Kidney capillary endothelial cell (primary cell): ENCODE measurements around the gene FAM53C.
"Not testable (repeated sequence)": the region's sequence is repeated elsewhere in the genome, so short reads cannot be mapped to it uniquely, and the experiment has no call there.

Experiments used
- DNase-seq: peaks from one replicate; pipeline ENCODE4 v3.0.0-alpha.2; 2018; ENCODE audit warnings: low spot score

FAM53C gene

DNA sequence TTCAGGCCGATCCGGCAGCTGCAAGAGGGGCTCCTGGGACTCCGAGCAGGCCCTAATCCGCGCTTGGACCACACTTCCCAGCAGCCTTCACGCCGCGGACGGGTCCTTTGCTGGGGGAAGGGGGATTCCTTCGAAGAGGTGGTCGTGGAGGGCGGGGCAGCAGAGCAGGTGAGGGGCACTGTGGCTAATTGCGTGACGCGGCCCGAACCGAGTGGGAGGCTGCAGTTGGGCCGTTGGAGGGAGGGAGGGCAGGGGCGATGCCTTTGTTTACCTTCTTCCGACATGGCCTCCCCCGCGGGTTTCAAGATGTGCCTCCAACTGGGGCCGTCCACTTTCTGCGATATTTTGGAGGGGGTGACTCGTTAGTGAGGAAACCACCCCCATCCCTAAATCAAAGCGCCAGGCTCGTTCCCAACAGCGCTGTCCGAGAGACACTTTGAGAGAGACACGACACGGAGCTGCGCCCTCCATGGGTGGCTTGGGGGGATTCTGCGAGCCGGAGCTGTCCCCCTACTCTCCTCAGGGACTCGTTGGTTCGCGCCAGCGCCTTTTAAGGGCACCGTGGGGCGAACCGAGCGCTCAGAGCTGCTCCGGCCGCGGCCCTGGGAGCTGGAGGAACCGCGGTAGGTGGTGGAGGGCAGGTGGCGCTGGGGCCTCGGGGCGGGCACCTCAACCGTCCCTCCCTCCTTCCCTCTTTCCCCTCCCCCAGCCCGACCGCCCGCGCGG, at the start of gene FAM53C:
TSS of gene FAM53C (plus strand) at position 582 of the 726 bp plus-strand sequence. CDS start 3,070 bp downstream, outside the sequence.
- peak; percentile 83 for DNase-seq

- DNase-seq = no peak
Measured at GRCh38 chr5:138289296-138289695, 48.8 kb upstream of the FAM53C start.

GRCh38 chr5:138303372-138303771, 34.7 kb upstream of the FAM53C start:
- DNase-seq = no peak

DNA sequence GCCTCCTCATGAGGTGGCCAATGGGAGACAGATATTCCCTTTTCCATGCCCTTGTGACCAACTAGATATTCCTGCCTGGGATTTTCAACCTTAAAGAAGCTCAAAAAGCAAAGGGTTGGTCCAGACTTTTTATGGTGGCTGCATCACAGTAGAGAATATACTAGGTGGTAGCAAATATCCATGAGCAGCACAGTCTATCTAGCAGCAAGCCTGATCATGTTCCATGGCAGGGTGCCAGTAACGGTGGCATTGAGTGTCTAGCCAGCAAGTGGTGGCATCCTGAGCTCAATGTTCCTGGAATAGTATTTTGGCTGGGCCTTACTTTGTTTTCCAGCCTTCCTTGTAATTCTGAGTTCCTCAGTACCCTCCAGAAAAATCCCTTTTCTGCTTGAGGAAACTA, 32.3 kb upstream of the FAM53C start:
- no peak for DNase-seq

DNA sequence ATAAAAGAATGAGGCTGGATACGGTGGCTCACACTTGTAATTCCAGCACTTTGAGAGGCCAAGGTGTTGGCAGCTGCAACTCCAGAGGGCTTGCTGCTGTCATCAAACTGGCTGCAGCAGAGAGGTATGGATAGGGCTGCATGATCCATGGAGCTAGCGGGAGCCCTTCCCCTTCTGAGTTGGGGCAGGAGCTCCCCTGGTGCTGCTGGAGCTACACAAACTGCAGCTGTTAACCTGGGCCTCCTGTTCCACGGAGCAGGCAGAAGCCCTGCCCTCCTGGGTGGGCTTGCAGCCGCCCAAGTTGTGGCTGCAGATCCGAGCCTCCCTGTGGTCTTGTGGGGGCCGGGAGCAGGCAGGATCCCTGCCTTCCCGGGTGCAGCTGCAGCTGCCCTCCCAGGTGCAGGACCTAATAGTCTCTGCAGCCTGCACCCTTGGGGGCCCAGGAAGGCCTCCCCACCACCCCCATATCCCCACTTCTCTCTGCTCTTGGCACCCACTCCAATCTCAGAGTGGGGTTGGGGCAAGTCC, 22.3 kb upstream of the FAM53C start:
- no peak for DNase-seq

- DNase-seq = no peak
Measured at GRCh38 chr5:138316355-138316754, 21.7 kb upstream of the FAM53C start.

GRCh38 chr5:138318211-138318610, 19.9 kb upstream of the FAM53C start:
- not testable (repeated sequence) for DNase-seq

GRCh38 chr5:138330813-138331448, 7.1 kb upstream of the FAM53C start:
- DNase-seq = no peak

DNA sequence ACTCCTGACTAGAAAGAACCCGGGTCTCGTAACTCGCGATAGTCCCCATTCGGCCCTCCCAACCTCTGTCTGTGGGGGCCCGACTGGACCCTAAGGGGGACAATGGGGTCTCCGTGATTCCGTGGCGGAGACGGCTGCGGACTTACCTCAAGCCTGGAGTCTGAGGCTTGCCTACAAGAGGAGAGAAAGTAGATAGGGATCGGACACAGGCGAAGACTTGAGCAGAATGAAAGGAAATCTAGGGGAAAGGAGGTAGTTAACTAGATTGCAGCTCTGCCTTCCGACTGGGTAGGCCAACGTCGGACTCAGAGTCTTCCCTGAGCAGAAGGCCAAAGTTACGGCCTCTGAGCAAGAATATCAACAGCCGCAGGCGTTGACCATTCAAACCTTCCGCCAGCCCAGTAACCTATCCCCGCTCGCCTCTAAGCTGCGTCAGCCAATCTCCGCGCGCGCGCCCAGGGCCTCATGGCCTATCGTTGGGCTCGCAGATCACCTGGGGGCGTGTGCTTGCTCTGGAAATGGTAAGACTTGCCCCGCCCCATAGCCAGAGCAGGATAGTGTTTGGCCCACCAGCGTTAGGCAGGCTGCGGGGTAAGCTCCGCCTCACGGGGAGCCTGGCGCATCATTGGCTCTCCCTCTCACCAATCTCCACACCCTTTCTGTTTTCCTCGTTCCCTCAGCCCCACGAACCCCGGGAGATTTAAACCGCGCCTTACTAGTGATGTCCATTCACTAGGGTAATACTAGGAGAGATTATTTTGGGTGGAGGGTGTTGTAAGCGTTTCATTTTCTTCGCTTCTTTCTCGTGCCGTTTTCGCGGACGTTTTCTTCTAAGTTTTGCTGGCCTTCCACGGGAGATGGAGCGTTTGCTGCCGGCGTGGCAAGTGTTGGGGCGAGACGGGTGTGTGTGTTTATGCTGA, 6.4 kb upstream of the FAM53C start, which contains the start of gene CDC25C:
TSS of gene CDC25C (minus strand) at position 356 of the 920 bp plus-strand sequence. CDS start 624 bp downstream, outside the sequence.
- DNase-seq = peak; percentile 100

DNA sequence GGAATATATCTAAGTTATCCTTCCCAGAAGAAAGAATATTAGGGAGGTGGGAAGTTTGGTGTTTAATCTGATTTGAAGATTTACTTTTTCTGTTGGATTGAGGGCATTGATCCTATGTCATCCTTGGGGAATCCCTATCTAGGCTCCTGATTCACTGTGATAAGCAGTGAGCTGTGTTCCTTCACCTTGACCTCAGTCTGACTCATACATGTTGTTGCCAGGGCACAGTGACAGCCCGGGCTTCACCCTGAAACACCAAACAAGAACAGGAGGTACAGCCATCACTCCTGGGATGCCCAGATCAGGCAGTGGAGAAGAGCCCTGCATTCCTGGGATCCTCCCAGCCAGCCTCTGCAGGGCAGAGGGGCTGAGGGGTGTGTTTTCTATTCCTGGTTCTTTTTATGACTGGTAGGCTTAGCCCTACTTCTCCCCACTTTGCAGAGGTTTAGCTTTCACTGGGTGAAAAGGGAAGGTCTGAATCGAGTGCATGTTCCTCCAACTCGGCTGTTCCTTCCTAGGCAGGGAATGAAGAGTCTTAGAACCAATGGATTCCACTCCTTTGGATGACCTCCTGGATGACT, 3.1 kb upstream of the FAM53C start:
- DNase-seq = no peak

- no peak for DNase-seq
Measured at GRCh38 chr5:138336952-138337684, 948 bp upstream of the FAM53C start.

DNA sequence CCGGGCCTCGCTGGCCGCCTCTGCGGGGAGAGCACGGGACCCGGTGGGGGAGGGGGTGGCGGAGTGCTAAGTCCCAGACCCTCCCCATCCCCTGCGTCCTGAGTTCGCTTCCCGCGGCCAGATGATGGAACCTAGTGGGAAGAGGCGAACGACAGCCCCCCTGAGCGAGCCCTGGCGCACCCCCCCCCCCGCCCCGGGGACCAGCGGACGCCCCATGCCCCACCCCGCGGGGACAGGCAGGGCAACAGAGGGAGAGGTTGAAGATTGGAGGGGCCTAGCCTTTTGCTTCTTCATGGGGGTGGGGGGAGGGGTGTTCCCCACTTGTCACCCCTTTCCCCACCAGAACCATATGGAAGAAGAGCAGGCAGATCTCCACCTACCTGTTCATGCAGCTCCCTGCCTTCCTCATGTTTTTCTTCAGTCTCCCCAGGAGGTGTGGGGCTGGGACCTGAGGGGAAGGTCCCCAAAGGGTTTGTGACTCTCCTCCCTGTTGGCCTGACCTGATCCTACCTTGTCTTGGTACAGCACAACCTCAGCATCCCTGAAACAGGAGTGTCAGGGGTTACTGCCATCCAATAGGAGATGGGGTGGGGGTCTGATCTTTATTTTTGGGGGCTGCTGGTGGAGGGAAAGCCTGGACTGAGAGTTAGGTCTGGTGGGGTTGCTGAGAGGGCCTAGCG, 485 bp downstream of the FAM53C start:
- no peak for DNase-seq

- peak; percentile 18 for DNase-seq
Measured at GRCh38 chr5:138339091-138339456, 1.0 kb downstream of the FAM53C start.

DNA sequence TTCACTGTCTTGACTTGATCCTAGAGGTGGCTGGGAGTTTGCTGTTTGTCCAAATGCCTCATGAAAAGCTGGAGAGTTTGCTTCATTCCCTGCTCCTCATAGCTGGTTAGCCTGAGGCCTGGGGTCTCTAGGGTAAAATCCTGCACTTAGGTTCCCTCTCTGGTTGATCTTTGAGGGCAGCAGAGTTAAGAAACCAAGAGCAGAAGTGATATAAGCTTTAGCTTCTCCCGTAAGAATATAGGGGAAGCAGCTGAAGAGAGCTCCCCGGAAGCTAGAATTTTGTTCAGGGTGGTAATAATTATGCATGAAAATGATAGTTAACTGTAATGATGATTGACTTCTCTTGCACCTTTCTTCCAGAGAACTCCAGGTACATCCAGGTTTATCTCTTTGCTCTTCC, 1.4 kb downstream of the FAM53C start:
- no peak for DNase-seq

DNA sequence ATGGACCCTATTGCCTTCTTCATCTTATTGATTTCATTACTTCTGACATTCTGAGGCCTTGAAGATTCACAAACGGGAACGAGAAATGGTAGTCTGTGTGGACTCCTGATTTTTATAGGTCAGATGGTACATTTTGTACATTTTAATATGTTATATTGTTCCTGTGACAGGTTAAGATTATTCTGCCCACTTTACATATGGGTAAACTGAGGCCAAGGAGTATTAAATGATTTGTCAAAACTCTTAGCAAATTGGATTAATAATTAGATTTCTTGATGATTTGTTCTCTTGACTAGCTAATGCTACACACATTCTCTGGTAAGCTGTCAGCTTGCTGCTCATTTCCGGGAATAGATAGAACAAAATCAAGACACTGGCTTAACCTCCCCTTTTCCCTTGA, 1.9 kb downstream of the FAM53C start:
- DNase-seq = no peak

DNA sequence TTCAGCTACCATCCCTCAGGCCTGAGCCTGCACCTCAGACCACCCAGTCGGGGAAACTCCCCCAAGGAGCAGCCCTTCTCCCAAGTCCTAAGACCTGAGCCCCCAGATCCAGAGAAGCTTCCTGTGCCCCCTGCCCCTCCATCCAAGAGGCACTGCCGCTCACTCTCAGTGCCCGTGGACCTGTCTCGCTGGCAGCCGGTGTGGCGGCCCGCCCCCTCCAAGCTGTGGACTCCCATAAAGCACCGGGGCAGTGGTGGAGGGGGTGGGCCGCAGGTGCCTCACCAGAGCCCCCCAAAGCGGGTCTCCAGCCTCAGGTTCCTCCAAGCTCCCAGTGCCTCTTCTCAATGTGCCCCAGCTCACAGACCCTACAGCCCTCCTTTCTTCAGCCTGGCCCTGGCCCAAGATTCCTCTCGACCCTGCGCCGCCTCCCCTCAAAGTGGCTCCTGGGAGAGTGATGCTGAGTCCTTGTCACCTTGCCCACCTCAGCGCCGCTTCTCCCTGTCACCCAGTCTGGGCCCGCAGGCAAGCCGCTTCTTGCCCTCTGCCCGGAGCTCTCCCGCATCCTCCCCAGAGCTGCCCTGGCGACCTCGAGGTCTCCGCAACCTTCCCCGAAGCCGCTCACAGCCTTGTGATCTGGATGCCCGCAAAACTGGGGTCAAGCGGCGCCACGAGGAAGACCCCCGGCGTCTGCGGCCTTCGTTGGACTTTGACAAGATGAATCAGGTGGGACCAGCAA, 7.0 kb downstream of the FAM53C start:
- DNase-seq = no peak

GRCh38 chr5:138346889-138347288, 8.8 kb downstream of the FAM53C start:
- DNase-seq = no peak

GRCh38 chr5:138349852-138350562, 11.9 kb downstream of the FAM53C start:
- DNase-seq = no peak

- no peak for DNase-seq
Measured at GRCh38 chr5:138350563-138350890, 12.5 kb downstream of the FAM53C start.
